ENCODE results near the gene CFI.

CFI gene

GRCh38 chr4:109801895-109802319 is at the start of gene CFI:
Gene CFI (minus strand): TSS chr4:109801999. CDS start chr4:109801971, 28 bp downstream.
- in situ Hi-C loops (cut with HindIII; ENCODE audit: low sequenced_read_pairs) = no loop called here

DNA sequence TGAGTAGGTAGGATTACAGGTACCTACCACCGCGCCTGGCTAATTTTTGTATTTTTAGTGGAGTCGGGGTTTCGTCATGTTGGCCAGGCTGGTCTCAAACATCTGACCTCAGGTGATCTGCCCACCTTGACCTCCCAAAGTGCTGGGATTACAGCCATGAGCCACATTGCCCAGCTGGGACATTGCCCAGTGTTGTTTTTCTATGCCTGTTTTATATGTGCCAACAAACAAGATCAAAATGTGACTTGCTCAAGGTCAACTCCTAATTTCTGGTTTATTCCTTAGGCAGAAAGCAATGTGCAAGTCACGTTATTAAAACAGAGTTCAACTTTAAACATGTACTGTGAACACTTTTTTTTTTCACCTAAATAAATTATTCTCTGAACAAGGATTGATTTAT is 48.8 kb upstream of the CFI start:
- in situ Hi-C loops (cut with HindIII; ENCODE audit: low sequenced_read_pairs) = no loop called here

DNA sequence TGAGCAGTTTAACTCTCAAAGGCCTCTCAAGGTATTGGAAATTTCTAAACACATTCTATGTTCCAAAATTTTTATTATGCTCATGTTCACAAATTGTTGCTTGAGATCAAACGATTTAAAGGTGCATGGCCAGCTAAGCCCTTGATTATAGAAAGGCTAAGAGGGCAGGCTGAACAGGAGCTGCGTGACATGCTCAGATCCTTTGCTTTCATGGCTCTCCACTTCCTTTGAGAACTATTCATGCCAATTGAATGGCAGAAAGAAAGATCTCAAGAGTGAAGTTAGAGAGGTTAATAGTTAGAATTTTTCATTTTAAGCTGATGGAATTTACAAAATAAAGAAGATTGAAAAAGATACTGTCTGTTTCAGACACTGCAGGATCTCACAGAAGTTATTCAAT is 46.7 kb upstream of the CFI start:
- in situ Hi-C loops (cut with HindIII; ENCODE audit: low sequenced_read_pairs) = no loop called here

DNA sequence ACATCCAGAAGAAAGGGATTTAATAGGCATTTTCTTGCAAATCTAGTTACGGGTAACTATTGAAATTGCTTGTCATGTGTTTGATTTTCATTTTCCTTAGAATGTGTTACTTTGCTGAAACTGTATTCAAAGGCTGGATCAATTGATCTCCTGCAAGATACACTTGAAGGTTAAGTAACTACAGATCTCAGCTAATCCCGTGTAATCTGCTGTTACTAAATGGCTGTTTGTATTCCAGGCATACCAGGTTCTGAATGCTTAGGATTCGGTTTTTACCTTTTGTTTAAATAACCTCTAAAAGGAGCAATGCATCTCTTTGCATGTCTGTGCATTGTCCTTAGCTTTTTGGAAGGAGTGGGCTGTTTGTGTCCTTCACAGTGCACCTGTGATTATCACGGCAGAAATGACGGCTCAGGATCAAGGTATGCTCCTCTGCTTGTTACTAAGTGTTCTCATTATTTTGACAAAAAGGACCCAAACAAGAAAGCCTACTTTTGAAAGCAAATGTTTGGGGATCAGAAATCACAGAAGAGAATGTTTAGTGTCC is 46.2 kb upstream of the CFI start, which contains the start of gene LRIT3:
LRIT3 (plus strand) TSS at position 212 of the 547 bp plus-strand sequence; CDS start at position 307, 95 bp downstream.
- in situ Hi-C loops (cut with HindIII; ENCODE audit: low sequenced_read_pairs) = no loop called here

DNA sequence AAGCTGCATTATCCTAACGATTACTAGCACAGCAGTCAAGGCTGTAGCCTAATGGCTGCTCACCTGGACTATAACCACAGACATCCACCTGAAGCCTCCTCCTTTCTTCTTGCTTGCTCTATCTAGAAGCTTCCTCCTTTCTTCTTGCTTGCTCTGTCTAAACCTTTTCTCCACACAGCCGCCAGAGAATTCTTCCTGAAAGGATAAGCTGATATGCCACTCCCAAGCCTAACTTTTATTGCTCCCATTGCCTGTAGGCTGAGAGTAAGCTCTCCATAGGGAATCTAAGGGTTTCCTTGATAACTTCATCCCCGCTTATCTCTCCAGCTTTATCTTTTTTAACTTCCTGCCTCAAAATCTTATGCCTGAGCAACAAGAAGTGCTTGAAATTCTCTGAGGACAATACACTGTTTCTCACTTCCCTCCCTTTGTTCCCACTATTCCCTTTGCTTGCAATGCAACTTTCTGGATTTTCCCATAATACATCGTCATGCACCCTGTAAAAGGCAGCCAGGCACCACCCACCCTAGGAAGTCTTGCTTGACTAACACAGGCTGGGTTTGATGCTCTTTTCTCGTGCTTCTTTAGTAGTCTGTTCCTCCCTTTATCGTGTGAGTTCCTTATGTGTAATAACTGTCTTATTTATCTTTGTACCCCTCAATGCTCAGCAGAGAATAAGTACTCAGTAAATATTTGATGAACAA is 44.7 kb upstream of the CFI start:
- in situ Hi-C loops (cut with HindIII; ENCODE audit: low sequenced_read_pairs) = no loop called here

GRCh38 chr4:109836985-109837384 is 35.2 kb upstream of the CFI start:
- in situ Hi-C loops (cut with HindIII; ENCODE audit: low sequenced_read_pairs) = no loop called here

DNA sequence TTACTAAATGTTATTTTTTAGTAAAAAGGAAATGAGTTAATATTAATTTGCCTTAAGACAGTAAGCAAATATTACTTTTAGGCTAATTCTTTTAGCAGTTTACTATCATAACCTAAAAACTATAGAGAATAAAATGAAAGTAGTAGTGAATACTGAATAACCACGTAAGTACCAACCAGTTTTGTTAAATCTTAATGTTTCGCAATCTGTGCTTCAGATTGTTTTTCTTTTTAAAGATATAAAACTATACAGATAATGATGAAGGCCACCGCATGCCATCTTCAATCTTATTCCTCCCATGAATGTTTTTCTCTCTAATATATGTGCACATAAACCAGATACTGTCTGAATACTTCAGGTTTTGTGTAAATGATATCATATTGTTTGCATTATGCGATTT is 32.0 kb upstream of the CFI start:
- in situ Hi-C loops (cut with HindIII; ENCODE audit: low sequenced_read_pairs) = no loop called here

DNA sequence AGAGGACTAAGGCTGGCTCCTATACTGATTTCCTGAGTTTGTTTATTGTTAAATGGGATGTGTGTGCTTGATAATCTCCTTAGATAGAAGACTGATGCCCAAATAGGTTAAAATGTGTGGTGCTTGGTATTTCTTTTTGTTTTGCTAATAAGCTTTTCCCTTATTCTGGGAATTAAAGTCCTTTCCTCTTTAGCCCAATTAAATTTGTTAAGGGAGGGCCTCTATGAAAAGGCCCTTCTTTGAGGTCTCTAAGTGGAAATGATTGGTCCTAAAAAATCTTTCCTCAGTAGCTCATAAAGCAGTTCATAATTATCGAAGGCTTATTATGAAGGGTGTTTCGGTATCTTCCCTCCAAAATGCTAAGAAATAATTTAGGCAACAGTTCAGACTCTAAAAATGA is 25.9 kb upstream of the CFI start, which contains the start of gene RRH:
RRH (plus strand) TSS at position 301 of the 400 bp plus-strand sequence; CDS start at position 357, 56 bp downstream.
- in situ Hi-C loops (cut with HindIII; ENCODE audit: low sequenced_read_pairs) = no loop called here

GRCh38 chr4:109826719-109827118 is 24.9 kb upstream of the CFI start:
- in situ Hi-C loops (cut with HindIII; ENCODE audit: low sequenced_read_pairs) = no loop called here

- in situ Hi-C loops (cut with HindIII; ENCODE audit: low sequenced_read_pairs) = no loop called here
Observed at GRCh38 chr4:109821185-109821584, 19.4 kb upstream of the CFI start.

DNA sequence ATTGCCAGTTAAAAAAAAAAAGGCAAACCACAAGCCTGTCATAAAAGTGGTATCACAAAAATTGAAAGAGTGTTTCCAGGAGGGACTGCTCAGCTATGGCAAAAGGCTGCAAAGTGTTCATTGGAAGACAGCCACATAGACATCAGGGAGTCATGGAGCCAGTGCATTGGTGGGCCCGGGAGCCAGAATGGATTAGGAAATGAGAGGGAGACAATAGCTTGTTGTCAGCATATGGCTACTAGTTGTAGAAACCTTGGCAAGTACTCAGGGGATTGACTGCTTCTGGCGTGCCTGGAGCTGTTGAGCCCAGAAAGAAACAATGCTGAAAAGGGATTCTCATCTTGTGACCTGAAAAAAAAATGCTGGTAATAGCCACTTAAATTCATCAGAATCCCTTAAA is 18.8 kb upstream of the CFI start:
- in situ Hi-C loops (cut with HindIII; ENCODE audit: low sequenced_read_pairs) = no loop called here

DNA sequence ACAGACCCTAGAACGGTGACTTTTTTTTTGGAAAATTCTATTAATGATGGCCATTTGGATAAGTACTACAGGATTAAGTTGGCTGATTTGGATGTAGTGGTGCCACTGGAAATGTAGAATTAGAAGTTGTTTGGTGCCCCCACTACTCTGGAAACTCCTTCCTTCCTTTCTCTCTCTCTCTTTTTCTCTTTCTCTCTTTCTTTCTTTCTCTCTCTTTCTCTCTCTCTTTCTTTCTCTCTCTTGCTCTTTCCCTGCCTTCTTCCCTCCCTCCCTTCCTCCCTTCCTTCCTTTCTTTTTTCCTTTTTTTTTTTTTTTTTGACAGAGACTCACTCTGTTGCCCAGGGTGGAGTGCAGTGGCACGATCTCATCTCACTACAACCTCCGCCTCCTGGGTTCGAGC is 16.5 kb upstream of the CFI start:
- in situ Hi-C loops (cut with HindIII; ENCODE audit: low sequenced_read_pairs) = no loop called here

- in situ Hi-C loops (cut with HindIII; ENCODE audit: low sequenced_read_pairs) = no loop called here
Observed at GRCh38 chr4:109816894-109817293, 15.1 kb upstream of the CFI start.

- in situ Hi-C loops (cut with HindIII; ENCODE audit: low sequenced_read_pairs) = no loop called here
Observed at GRCh38 chr4:109816082-109816442, 14.3 kb upstream of the CFI start.

- in situ Hi-C loops (cut with HindIII; ENCODE audit: low sequenced_read_pairs) = no loop called here
Observed at GRCh38 chr4:109815151-109816081, 13.6 kb upstream of the CFI start, which contains the start of gene GAR1. Gene GAR1 (plus strand): TSS chr4:109815762. CDS start chr4:109816165, 403 bp downstream.

- in situ Hi-C loops (cut with HindIII; ENCODE audit: low sequenced_read_pairs) = loop anchor here (5.0 kb wide), 1 partner anchor 379 kb away; the partner anchor contains the start of gene SEC24B
Observed at GRCh38 chr4:109811707-109812106, 9.9 kb upstream of the CFI start.

DNA sequence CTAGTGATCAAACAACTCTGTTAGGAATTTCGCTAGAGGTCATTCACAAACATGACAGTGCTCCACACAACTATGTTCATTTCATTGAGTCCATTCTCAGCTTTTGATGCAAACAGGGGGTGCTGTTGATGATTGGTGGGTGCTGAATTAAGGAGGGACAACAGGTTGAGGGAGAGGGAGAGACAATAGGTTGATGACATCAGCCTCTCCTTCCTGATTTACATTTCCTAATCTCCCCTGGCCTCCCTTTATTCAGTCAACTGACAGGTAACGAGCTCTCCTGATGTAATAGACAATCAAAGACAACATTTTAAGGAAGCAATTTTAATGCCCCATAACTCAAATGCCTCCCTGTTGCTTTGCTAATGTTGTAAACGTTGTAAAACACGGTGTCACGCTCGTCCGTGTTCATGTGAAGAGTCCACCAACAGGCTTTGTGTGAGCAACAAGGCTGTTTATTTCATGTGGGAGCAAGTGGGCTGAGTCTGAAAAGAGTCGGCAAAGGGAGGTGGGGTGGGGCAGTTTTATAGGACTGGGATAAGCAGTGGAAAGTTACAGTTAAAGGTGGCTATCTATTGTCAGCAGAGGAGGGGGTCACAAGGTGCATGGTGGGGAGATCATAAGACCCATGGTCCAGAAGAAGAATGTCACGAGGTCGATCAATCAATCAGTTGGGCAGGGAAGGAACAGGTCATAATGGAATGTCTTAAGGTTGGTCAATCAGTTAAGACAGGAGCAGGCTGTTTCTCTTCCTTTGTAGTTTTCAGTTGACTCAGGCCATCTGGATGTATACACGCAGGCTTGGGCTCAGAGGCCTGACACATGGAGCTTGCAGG is 9.0 kb upstream of the CFI start:
- in situ Hi-C loops (cut with HindIII; ENCODE audit: low sequenced_read_pairs) = loop anchor here (5.0 kb wide), 1 partner anchor 378 kb away; the partner anchor contains the start of gene SEC24B

DNA sequence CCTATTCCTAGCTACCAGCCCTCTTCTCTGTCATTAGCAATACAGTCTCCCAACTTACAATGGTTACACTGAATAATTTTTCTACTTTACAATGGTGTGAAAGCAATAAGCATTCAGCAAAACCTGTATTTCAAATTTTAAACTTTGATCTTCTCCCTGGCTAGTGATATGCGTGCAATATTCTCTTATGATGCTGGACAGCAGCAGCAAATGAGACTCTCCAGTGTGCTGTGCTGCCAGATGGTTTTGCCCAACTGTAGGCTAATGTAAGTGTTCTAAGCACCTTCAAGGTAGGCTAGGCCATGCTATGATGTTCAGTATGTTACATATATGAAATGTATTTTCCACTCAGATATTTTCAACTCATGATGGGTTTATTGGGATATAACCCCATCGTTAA is 7.9 kb upstream of the CFI start:
- in situ Hi-C loops (cut with HindIII; ENCODE audit: low sequenced_read_pairs) = loop anchor here (5.0 kb wide), 1 partner anchor 377 kb away; the partner anchor contains the start of gene SEC24B

DNA sequence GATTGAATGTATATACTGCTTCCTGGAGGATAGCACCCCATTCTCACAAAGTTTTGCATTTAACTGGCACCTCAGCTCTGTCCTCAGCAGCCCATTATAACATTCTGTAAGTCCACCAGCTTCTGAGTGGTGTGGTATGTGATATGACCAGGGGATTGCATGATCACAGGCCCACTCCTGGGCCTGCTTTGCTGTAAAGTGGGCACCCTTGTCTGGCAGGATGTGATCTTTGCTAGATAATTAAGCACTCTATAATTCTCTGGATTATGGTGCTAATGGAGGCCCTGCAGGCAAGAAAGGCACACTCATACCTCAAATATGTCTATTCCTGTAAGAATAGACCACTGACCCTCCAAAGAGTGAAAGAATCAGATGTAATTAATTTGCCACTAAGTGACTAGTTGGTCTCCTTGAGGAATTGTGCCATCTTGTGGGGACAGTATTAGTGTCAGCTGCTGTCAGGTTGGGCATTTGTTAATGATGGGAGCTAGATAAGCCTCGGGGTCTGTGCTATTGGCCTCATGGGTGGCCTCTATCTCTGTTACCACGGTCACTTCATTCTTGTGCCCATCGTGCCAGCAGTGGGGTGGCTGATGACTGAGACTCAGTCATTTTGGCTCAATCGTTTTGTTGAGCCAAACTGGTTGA is 2.2 kb upstream of the CFI start:
- in situ Hi-C loops (cut with HindIII; ENCODE audit: low sequenced_read_pairs) = no loop called here
